ENCODE measurements around the gene PRPF6.

Gene PRPF6

DNA sequence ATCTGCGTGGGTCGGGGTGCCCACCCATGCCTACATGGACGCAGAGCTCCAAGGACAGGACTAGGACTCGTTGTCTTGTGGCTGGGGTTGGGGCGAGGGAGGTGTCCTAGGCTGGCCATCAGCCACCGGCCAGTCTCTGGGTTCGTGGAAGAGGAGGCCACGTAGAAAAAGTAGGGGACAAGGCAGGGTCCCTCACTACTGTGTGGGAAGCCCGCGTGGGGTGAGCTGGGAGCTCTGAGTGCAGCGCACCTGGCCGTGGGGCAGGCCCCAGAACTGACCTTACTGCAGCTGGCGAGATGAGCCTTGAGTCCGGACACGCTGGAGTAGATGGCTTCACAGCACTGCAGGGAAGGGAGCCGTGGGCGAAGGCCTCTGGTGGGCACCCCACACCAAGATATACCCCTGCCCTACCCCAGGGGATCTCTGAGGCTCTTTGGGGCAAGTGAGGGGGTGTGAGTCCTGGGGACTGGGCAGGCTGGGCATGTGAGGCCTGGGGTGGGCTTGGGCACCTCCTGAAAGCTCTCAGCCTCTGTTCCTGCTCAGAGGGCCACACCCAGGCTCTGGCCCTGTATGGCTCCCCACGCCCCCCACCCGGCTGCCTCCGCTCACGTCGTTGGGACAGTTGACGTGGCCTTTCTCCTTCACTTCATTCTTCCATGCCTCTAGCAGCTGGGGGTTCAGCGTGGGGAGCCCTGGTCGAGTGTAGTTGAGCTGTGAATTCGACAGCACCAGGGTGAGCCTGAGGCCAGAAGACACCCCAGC, 19.1 kb upstream of the PRPF6 start:
- H3K27ac Mint-ChIP-seq: peak overlapping the region; percentile 31
- DNase-seq (no peak), ATAC-seq (replicated peaks) (no peak)
- H3K27me3 Mint-ChIP-seq: no peaks in the 10 kb centered on the region
- peaks cover 3 to 4% of the 10 kb centered on the region in 2 donors for H3K9me3 Mint-ChIP-seq
- H3K4me3 Mint-ChIP-seq: peak overlapping the region in 1 of 2 donors; percentile 5
- peaks cover 13% of the 10 kb centered on the region in 2 donors for H3K4me1 Mint-ChIP-seq
- H3K36me3 Mint-ChIP-seq: peaks cover 31 to 32% of the 10 kb centered on the region in 2 donors

- Mint-ChIP-seq H3K4me1 (peaks cover 4 to 7% of the 10 kb centered on the region in 2 donors), H3K27ac (peak overlapping the region; percentile 51), H3K9me3 (peaks cover 3 to 4% of the 10 kb centered on the region in 2 donors), H3K36me3 (peaks cover 32 to 34% of the 10 kb centered on the region in 2 donors), H3K4me3 (peak overlapping the region in 1 of 2 donors; percentile 5), H3K27me3 (no peaks in the 10 kb centered on the region)
- no peak for DNase-seq
- no peak for ATAC-seq (replicated peaks)
Measured at GRCh38 chr20:63962426-63963347, 18.2 kb upstream of the PRPF6 start.

DNA sequence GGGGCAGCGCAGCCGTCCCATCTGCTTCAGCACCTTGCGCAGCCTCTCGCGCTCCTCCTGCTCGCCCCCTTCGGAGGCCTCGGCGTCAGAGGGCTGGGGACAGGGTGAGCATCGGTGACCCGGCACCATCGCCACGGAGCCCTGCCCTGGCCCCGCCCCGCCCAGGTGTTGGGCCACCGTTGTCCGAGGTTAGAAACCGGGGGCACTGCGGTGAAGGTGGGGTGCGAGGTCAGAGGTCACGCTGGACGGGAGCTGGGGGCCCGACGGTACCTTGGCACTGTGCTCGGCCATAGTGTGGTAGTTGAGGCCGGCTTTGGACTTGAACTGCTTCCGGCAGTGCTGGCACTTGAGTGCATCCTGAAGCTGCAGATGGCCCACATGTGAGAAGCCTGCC, 17.6 kb upstream of the PRPF6 start:
- no peak overlapping the region for H3K4me3 Mint-ChIP-seq
- no peak overlapping the region for H3K27ac Mint-ChIP-seq
- peaks cover 32 to 35% of the 10 kb centered on the region in 2 donors for H3K36me3 Mint-ChIP-seq
- no peak for ATAC-seq (replicated peaks)
- no peaks in the 10 kb centered on the region for H3K27me3 Mint-ChIP-seq
- H3K9me3 Mint-ChIP-seq: peaks cover 3 to 4% of the 10 kb centered on the region in 2 donors
- DNase-seq: no peak
- H3K4me1 Mint-ChIP-seq: peaks cover 1 to 3% of the 10 kb centered on the region in 2 donors

GRCh38 chr20:63963784-63964301, 17.1 kb upstream of the PRPF6 start:
- Mint-ChIP-seq H3K4me1 (peaks cover 6% of the 10 kb centered on the region in 2 donors), H3K27ac (no peak overlapping the region), H3K4me3 (no peak overlapping the region), H3K9me3 (peaks cover 3 to 4% of the 10 kb centered on the region in 2 donors), H3K36me3 (peaks cover 36 to 37% of the 10 kb centered on the region in 2 donors), H3K27me3 (no peaks in the 10 kb centered on the region)
- ATAC-seq (replicated peaks) (no peak), DNase-seq (no peak)

- H3K36me3 Mint-ChIP-seq: peaks cover 33 to 36% of the 10 kb centered on the region in 2 donors
- peaks cover 3 to 4% of the 10 kb centered on the region in 2 donors for H3K9me3 Mint-ChIP-seq
- H3K4me1 Mint-ChIP-seq: peaks cover 9% of the 10 kb centered on the region in 2 donors
Measured at GRCh38 chr20:63964412-63964811, 16.5 kb upstream of the PRPF6 start.

GRCh38 chr20:63966172-63966943, 14.6 kb upstream of the PRPF6 start:
- ATAC-seq (replicated peaks) (no peak), DNase-seq (no peak)
- peaks cover 3 to 4% of the 10 kb centered on the region in 2 donors for H3K9me3 Mint-ChIP-seq
- H3K27me3 Mint-ChIP-seq: no peaks in the 10 kb centered on the region
- peaks cover 9% of the 10 kb centered on the region in 2 donors for H3K4me1 Mint-ChIP-seq
- H3K4me3 Mint-ChIP-seq: no peak overlapping the region
- peaks cover 31 to 33% of the 10 kb centered on the region in 2 donors for H3K36me3 Mint-ChIP-seq
- H3K27ac Mint-ChIP-seq: no peak overlapping the region

More at GRCh38 chr20:63964412-63964811, 16.5 kb upstream of the PRPF6 start:
- ATAC-seq (replicated peaks) (no peak), DNase-seq (no peak)
- no peak overlapping the region for H3K4me3 Mint-ChIP-seq
- no peaks in the 10 kb centered on the region for H3K27me3 Mint-ChIP-seq
- no peak overlapping the region for H3K27ac Mint-ChIP-seq

DNA sequence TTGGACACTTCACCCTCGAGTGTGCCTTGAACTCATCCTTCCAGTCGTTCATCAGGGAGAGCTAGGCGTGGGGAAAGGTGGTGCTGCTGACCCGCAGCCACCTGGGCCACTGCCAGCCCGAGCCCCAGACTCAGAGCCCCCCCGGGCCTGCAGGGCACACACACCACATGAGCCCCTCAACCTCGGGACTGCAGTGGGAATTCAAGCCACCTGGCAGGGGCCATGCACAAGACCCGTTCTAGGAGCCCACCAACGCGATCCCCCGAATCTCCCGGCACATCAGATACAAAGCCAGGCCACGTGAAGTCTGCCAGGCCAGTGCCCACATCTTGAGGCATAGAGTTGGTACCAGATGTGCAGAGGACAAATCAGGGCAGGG, 14.0 kb upstream of the PRPF6 start:
- ATAC-seq (replicated peaks) (no peak), DNase-seq (no peak)
- H3K4me1 Mint-ChIP-seq: peaks cover 9% of the 10 kb centered on the region in 2 donors
- no peak overlapping the region for H3K4me3 Mint-ChIP-seq
- H3K9me3 Mint-ChIP-seq: peaks cover 3 to 4% of the 10 kb centered on the region in 2 donors
- H3K27ac Mint-ChIP-seq: no peak overlapping the region
- peaks cover 28 to 30% of the 10 kb centered on the region in 2 donors for H3K36me3 Mint-ChIP-seq
- H3K27me3 Mint-ChIP-seq: no peaks in the 10 kb centered on the region

DNA sequence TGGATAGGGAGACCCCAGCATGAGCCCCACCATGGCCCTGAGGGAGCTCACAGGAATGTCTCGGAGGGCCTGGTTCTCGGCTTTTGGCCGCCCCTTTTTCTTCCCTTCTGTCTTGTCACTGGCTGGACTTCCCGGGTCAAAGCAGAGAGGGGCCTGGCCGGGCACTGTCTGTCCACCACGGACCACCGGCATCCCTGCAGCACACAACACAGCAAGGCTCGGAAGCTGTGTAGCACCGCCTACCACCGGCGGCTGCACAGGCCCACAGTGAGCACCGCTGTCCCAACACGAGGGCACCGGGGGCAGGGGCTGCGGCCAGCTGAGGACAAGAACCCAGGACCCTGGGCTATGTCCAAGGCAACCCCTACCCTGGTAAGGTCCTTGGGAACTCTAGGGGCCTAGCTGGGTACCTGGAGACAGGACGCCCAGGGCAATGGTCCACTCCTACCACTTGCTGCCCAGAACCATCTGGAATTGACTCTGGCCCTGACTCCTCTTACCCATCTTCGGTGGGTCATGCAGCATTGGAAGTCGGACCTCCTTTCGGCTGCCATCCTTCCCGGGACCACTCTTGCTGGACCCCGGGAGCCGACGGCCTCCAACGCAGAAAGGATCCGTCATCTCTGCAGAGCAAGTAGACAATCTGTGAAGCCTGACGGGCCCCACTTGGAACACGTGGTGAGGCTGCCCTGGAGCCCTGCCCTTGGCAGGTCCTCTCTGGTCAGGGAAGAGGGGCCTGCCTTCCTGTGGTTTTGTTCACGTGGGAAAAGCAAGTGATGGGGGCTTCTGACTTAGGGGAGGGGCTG, 13.4 kb upstream of the PRPF6 start:
- no peak overlapping the region for H3K27ac Mint-ChIP-seq
- no peak for DNase-seq
- peaks cover 3 to 4% of the 10 kb centered on the region in 2 donors for H3K9me3 Mint-ChIP-seq
- peaks cover 24 to 26% of the 10 kb centered on the region in 2 donors for H3K36me3 Mint-ChIP-seq
- no peak overlapping the region for H3K4me3 Mint-ChIP-seq
- H3K27me3 Mint-ChIP-seq: no peaks in the 10 kb centered on the region
- H3K4me1 Mint-ChIP-seq: peaks cover 9% of the 10 kb centered on the region in 2 donors
- ATAC-seq (replicated peaks): no peak

- DNase-seq (no peak), ATAC-seq (replicated peaks) (no peak)
- Mint-ChIP-seq H3K4me1 (peaks cover 9 to 12% of the 10 kb centered on the region in 2 donors), H3K4me3 (peak overlapping the region; percentile 89 to 90), H3K27me3 (no peaks in the 10 kb centered on the region), H3K9me3 (peaks cover 3 to 4% of the 10 kb centered on the region in 2 donors), H3K36me3 (peaks cover 22 to 26% of the 10 kb centered on the region in 2 donors), H3K27ac (peak overlapping the region; percentile 94)
Measured at GRCh38 chr20:63968136-63968927, 12.6 kb upstream of the PRPF6 start.

DNA sequence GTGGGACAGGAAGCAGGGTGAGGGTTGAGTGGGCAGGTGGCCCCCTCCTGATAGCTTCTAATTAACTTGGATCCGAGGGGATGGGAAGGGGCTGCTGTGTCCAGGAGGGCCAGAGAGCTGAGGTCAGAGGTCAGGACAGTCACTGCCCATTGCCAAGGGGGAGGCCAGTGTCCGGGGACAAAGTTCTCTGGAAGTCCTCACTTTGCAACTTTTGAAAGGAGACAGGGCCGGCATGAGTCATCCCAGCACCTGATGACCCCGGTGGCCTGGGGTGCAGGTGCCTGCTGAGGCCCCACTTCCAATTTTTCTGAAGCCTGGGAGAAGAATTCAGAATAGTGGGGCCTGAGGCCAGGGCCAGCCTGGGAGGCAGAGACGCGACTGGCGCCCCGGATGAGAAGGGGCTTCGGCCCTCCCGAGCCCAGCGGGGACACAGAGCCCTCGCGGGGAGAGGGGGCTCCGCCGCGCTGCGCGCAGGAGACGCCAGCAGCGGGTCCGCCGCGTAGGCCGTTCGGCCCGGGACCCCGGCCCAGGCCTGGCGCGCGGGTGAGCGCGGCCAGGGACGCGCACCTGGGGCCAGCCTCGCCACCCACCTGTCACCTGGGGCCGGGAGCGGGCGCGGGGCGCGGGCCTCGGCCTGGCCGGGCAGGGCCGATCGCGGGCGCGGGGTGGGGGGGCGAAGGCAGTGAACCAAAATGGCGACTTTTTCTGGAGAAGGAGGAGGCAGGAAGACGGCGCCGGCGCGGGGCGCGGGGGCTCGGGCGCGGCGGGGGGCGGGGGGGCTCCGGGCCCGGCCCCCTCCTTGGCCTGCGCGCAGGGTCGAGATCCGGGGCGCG, 11.8 kb upstream of the PRPF6 start:
- DNase-seq (no peak), ATAC-seq (replicated peaks) (peak; percentile 26 to 44)
- Mint-ChIP-seq H3K36me3 (peaks cover 23 to 24% of the 10 kb centered on the region in 2 donors), H3K4me3 (peak overlapping the region; percentile 89 to 90), H3K4me1 (peaks cover 16 to 20% of the 10 kb centered on the region in 2 donors), H3K27me3 (no peaks in the 10 kb centered on the region), H3K27ac (peak overlapping the region; percentile 94), H3K9me3 (peaks cover 3 to 4% of the 10 kb centered on the region in 2 donors)

DNA sequence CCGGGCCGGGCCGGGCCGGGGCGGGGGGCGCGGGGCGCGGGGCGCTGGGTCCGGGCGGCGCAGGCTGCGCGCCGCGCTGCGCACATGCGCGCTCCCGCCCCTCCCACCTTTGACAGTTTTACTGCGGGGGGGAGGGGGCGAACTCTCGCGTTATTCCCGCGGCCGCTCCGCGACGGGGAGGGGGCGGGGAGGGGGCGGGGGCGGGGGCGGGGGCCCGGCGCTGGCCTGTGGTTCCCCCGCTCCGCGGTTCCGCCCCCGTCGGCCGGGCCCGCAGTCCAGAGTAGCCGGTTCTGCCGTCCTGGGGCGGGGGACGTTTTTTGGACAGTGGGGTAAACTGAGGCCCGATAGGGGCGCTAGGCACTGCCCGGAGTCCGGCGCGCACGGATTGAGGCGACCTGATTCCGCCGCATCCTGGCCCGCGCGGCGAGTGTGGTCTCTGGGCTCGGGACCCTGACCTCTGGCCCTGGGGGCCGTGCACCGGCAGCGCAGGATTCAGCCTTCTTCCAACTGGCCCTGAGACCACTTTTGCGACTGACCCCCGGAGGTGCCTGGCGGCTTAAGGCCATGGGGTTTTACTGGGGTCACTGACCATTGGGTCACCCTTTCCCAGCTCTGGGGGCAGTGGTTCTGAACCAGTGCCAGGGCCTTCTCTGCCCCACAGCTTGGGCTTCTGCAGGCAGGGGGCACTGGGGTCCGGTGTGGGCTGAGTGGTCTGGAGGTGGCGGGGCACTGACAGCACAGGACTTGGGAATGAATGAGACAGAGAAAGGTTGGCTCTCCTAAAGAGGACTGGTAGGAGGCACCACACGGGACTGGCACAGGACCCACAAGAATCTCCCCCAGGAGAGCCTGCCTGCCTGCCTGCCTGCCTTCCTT, 10.9 kb upstream of the PRPF6 start, which contains the start of gene ZNF512B:
Gene ZNF512B (minus strand): TSS at position 93 of the 876 bp plus-strand sequence. CDS start 1,980 bp downstream, outside the sequence.
- H3K27me3 Mint-ChIP-seq: no peaks in the 10 kb centered on the region
- ATAC-seq (replicated peaks): peak; percentile 48 to 62

More for the DNA sequence above, 10.9 kb upstream of the PRPF6 start, which contains the start of gene ZNF512B:
- no peak for DNase-seq
- Mint-ChIP-seq H3K4me1 (peaks cover 16 to 21% of the 10 kb centered on the region in 2 donors), H3K36me3 (peaks cover 26 to 30% of the 10 kb centered on the region in 2 donors), H3K4me3 (peak within 1 kb of the TSS; percentile 89 to 90), H3K9me3 (peaks cover 3 to 4% of the 10 kb centered on the region in 2 donors), H3K27ac (peak within 1 kb of the TSS; percentile 94)
